Mesodermal cell (in vitro differentiated cells): Measurements from ENCODE around the gene GPLD1.
"Not testable (repeated sequence)": the region's sequence is repeated elsewhere in the genome, so short reads cannot be mapped to it uniquely, and the experiment has no call there.

Experiments
- H3K27ac ChIP-seq: 2 replicates; pipeline ENCODE4 v1.7.0; 2013; ENCODE audit warnings: mild to moderate bottlenecking, low read depth, low read length, moderate library complexity; ENCODE audit not compliant: severe bottlenecking
- H3K36me3 ChIP-seq: 2 replicates; pipeline ENCODE4 v1.7.1; 2013; ENCODE audit warnings: mild to moderate bottlenecking, low read length, moderate library complexity; ENCODE audit not compliant: control insufficient read depth, insufficient read depth
- H3K4me1 ChIP-seq: one replicate; pipeline ENCODE4 v1.7.1; 2013; ENCODE audit warnings: mild to moderate bottlenecking, low read length; ENCODE audit not compliant: insufficient read depth, control insufficient read depth, poor library complexity, severe bottlenecking
- H3K4me3 ChIP-seq: 2 replicates; pipeline ENCODE4 v1.7.0; 2013; ENCODE audit warnings: low read length, control low read depth, mild to moderate bottlenecking; ENCODE audit not compliant: insufficient read depth, poor library complexity, severe bottlenecking; ENCODE audit errors: extremely low read depth
- H3K9me3 ChIP-seq: 2 replicates; pipeline ENCODE4 v1.7.1; 2013; ENCODE audit warnings: mild to moderate bottlenecking, low read length, moderate library complexity; ENCODE audit not compliant: control insufficient read depth
- WGBS, 2 experiments: methylation state at CpG; one replicate each; pipeline ENCODE4 v1.1.5; 2013; ENCODE audit warnings: missing lambda C conversion rate in 2 of 2; ENCODE audit not compliant: insufficient coverage in 2 of 2; 5-methylcytosine and 5-hydroxymethylcytosine counted together

Gene GPLD1

DNA sequence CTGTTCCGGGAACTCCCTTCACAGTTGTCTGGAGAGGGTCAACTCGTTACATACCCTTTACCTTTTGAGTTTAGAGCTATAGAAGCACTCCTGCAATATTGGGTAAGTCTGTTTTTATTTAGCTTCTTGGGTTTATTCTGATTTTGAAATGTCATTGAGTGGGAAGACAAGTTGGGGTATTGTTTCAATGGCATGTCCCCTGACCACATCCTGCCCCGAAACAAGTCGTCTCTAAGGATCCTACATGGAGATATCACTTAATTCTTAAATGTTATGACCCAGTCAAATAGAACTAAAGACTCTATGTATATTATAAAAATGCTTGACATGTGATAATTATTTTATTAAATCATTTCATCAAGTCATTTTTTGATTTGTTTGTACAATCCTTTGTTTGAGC, 77.1 kb downstream of the GPLD1 start:
- Histone ChIP-seq H3K4me1 (peaks cover 3% of the 10 kb centered on the region), H3K4me3 (no peak overlapping the region), H3K27ac (no peak overlapping the region), H3K9me3 (no peaks in the 10 kb centered on the region), H3K36me3 (peaks cover 68% of the 10 kb centered on the region)
- WGBS, 2 experiments = 100% methylated on average over 1 of the region's 4 CpGs

DNA sequence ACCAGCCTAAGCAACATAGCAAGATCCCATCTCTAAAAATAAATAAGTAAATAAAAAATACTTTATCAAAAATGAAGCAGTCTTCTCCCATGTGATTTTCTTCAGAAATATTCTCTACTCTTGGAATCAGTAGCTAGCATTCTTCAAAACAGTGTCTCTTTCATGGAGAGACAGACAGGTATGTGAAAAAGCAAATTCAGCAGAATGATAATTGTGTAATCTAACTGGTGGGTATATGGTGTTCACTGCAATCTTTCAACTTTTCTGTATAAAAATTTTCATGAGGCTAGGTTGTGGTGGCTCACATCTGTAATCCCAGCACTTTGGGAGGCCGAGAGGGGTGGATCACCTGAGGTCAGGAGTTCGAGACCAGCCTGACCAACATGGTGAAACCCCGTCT, 78.8 kb downstream of the GPLD1 start:
- Histone ChIP-seq H3K27ac (no peak overlapping the region), H3K9me3 (no peaks in the 10 kb centered on the region), H3K4me1 (peaks cover 3% of the 10 kb centered on the region), H3K4me3 (no peak overlapping the region), H3K36me3 (peaks cover 67% of the 10 kb centered on the region)
- no CpG with 5 or more reads among the region's 3 CpGs for WGBS, 2 experiments

DNA sequence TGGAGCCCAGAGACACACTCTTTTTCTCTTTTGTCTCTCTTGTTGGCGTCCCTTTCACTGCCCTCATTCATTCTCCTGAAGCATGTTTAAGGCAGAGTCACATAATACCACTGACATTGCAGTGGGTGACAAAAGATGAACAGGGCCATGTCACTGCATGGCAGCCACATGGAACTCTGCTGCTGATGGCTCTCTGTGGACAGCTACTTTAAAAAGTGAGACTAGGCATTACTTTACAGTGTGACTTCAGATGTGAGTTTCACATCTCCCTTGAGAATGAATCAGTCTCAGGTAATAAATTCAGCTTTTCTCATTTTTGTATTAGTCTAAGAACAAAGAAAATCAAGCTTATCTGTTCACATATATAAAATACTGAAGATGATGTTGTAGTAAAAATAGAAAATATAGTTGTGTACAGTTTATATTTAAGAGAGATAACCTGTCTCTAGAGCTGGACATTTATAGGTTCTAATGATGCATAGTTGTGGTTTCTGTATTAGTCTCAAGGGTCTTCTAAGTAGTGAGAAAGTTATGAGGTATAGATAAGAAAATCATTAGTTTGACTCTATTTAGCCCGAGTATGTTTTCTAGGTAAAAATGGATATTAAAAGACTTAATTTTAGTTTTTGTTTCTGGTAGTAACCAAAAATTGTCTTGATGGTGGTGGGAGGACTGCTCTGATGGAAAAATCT, 80.5 kb downstream of the GPLD1 start:
- WGBS, 2 experiments = 91 to 100% methylated on average over 2 of the region's 2 CpGs
- no peak overlapping the region for H3K27ac ChIP-seq
- H3K36me3 ChIP-seq = peaks cover 65% of the 10 kb centered on the region
- peaks cover 3% of the 10 kb centered on the region for H3K4me1 ChIP-seq
- H3K4me3 ChIP-seq = no peak overlapping the region
- H3K9me3 ChIP-seq = no peaks in the 10 kb centered on the region

DNA sequence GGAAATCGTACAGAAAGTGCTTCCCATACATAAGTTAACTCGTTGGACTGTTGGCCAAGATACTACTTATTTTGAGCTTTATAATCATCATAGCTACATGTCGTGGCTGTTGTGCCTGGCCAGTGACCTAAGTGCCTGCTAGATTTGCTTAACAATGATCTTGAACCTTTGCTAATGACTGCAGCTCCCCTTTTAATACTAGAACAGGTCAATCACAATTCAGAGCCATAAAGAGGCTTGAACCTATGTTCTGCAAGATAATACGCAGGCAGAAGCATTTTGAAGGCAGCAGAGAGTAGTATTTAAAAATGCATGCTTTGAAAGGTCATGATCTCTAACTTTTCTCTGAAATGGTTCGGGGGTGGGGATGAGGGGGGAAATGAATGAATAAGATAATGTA, 84.1 kb downstream of the GPLD1 start:
- H3K4me1 ChIP-seq = peaks cover 22% of the 10 kb centered on the region
- no peaks in the 10 kb centered on the region for H3K9me3 ChIP-seq
- WGBS, 2 experiments = 92% methylated on average over 3 of the region's 5 CpGs
- no peak overlapping the region for H3K4me3 ChIP-seq
- no peak overlapping the region for H3K27ac ChIP-seq
- H3K36me3 ChIP-seq = peaks cover 37% of the 10 kb centered on the region

GRCh38 chr6:24403501-24403824, 85.9 kb downstream of the GPLD1 start:
- Histone ChIP-seq H3K27ac (no peak overlapping the region), H3K4me3 (peak overlapping the region; percentile 83), H3K9me3 (no peaks in the 10 kb centered on the region), H3K4me1 (peaks cover 26% of the 10 kb centered on the region), H3K36me3 (peaks cover 24% of the 10 kb centered on the region)
- WGBS, 2 experiments = 0% methylated on average over 2 of the region's 12 CpGs; no CpG with 5 or more reads in 1 of the 2 experiments

DNA sequence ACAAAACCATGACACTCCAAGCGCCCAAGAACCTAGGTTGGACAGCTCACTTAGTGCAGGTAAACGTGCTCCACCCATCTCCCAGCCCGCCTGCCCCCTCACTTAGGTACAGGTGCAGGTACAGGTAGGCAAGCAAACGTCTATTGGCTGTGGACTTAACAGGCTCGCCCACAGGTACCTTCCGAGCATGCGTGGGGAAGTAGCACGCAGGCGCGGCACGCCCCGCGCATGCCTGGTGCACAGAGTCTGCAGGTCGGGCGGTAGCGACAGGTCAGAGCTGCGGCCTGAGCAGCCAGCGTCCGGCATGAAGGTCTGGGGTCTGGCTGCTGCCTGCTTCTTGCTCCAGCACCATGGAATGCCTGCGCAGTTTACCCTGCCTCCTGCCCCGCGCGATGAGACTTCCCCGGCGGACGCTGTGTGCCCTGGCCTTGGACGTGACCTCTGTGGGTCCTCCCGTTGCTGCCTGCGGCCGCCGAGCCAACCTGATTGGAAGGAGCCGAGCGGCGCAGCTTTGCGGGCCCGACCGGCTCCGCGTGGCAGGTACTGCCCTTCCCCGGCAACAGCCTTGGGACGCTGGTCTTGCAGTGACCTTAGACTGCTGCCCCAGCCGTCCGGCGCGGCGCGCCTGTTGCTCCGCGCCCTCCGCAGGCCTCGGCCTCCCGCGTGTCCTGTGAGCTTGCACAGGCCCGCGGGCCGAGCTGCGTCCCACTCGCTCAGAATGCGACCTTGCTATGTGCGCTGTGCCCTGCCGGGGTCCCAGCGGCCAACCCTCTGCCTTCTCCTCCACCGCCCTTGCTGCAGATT, 86.5 kb downstream of the GPLD1 start, which contains the start of gene MRS2:
TSS of gene MRS2 (plus strand) at position 240 of the 804 bp plus-strand sequence. CDS start at position 351, 111 bp downstream.
- WGBS, 2 experiments = 0 to 1% methylated on average over 51 to 61 of the region's 63 CpGs
- Histone ChIP-seq H3K36me3 (peaks cover 22% of the 10 kb centered on the region), H3K27ac (peak within 1 kb of the TSS; percentile 49), H3K4me1 (peaks cover 26% of the 10 kb centered on the region), H3K4me3 (peak within 1 kb of the TSS; percentile 83), H3K9me3 (no peaks in the 10 kb centered on the region)

- 48 to 50% methylated on average over 2 to 3 of the region's 4 CpGs for WGBS, 2 experiments
- H3K9me3 ChIP-seq = peaks cover 10% of the 10 kb centered on the region
- no peak overlapping the region for H3K27ac ChIP-seq
- H3K36me3 ChIP-seq = peaks cover 14% of the 10 kb centered on the region
- H3K4me1 ChIP-seq = peaks cover 26% of the 10 kb centered on the region
- H3K4me3 ChIP-seq = no peak overlapping the region
Measured at GRCh38 chr6:24401458-24401857, 87.9 kb downstream of the GPLD1 start.

- H3K27ac ChIP-seq = peak overlapping the region; percentile 76
- H3K4me1 ChIP-seq = peaks cover 26% of the 10 kb centered on the region
- WGBS, 2 experiments = 8 to 9% methylated on average over 2 to 7 of the region's 17 CpGs
- not testable (repeated sequence) for H3K36me3 ChIP-seq, H3K4me3 ChIP-seq
- H3K9me3 ChIP-seq = peaks cover 10% of the 10 kb centered on the region
Measured at GRCh38 chr6:24400045-24401039, 89.0 kb downstream of the GPLD1 start.

GRCh38 chr6:24397631-24398030, 91.7 kb downstream of the GPLD1 start:
- no peaks in the 10 kb centered on the region for H3K36me3 ChIP-seq
- 100% methylated on average over 1 of the region's 1 CpG; no CpG with 5 or more reads in 1 of the 2 experiments for WGBS, 2 experiments

GRCh38 chr6:24396824-24397223, 92.6 kb downstream of the GPLD1 start:
- Histone ChIP-seq H3K4me3 (no peak overlapping the region), H3K9me3 (peaks cover 10% of the 10 kb centered on the region), H3K4me1 (peaks cover 18% of the 10 kb centered on the region), H3K36me3 (no peaks in the 10 kb centered on the region), H3K27ac (no peak overlapping the region)
- no CpG with 5 or more reads among the region's 1 CpG for WGBS, 2 experiments

More at GRCh38 chr6:24397631-24398030, 91.7 kb downstream of the GPLD1 start:
- Histone ChIP-seq H3K4me1 (peaks cover 25% of the 10 kb centered on the region), H3K4me3 (no peak overlapping the region), H3K9me3 (peaks cover 10% of the 10 kb centered on the region), H3K27ac (no peak overlapping the region)
